HepG2 (cell line): ENCODE data around the gene DNAJC18. TPM values are rescaled to one million over a fixed set of nuclear protein-coding genes. Genes with fewer than 3 reads are reported as not detected.
A peak's percentile ranks its signal among the peaks of the same experiment; 100 is the strongest.

Source experiments
- BCL3 ChIP-seq: sonication (generic); formaldehyde crosslinking; IDR thresholded peaks from 2 replicates; pipeline ENCODE4 v1.5.1; 2020; ENCODE audit warnings: mild to moderate bottlenecking, missing genetic modification reagents, moderate library complexity
- CBX1 ChIP-seq: IDR thresholded peaks from one replicate; pipeline ENCODE4 v1.6.1; 2016; ENCODE audit warnings: antibody characterized with exemption, low read depth
- CEBPB ChIP-seq: IDR thresholded peaks from 2 replicates; pipeline ENCODE4 v1.6.1; 2011; ENCODE audit warnings: low read depth, low read length, improper control_type of control experiment, borderline replicate concordance
- CENPT ChIP-seq: sonication (generic); formaldehyde crosslinking; IDR thresholded peaks from 2 replicates; pipeline ENCODE4 v1.8.0; 2022; ENCODE audit warnings: low read depth, mild to moderate bottlenecking, moderate library complexity, missing genetic modification reagents
- FOXK2 ChIP-seq: fragments of 450-650 bp; IDR thresholded peaks from 2 replicates; pipeline ENCODE4 v1.6.1; 2016
- HOMEZ ChIP-seq: IDR thresholded peaks from 2 replicates; pipeline ENCODE4 v1.6.1; 2016; ENCODE audit warnings: low read depth
- NCOA2 ChIP-seq: sonication (generic); formaldehyde crosslinking; IDR thresholded peaks from 2 replicates; pipeline ENCODE4 v1.8.0; 2022; ENCODE audit warnings: inconsistent platforms
- NFE2L2 ChIP-seq: fragments of 150-350 bp; IDR thresholded peaks from 2 replicates; pipeline ENCODE4 v1.6.1; 2014; ENCODE audit warnings: low read length
- NFYB ChIP-seq: sonication (generic); formaldehyde crosslinking; IDR thresholded peaks from 2 replicates; pipeline ENCODE4 v1.4.0; 2020; ENCODE audit warnings: missing genetic modification reagents
- PCBP1 ChIP-seq: fragments of 200-400 bp; formaldehyde crosslinking; IDR thresholded peaks from 2 replicates; pipeline ENCODE4 v1.6.1; 2017; ENCODE audit warnings: mild to moderate bottlenecking, low read depth, low read length, borderline replicate concordance
- RNF219 ChIP-seq: sonication (generic); formaldehyde crosslinking; IDR thresholded peaks from 2 replicates; pipeline ENCODE4 v1.5.0; 2020; ENCODE audit warnings: mild to moderate bottlenecking, missing genetic modification reagents
- SSRP1 ChIP-seq: IDR thresholded peaks from 2 replicates; pipeline ENCODE4 v1.6.1; 2016; ENCODE audit warnings: control low read depth
- TBL1XR1 ChIP-seq: fragments of 150-350 bp; IDR thresholded peaks from 2 replicates; pipeline ENCODE4 v1.6.1; 2014; ENCODE audit warnings: borderline replicate concordance, low read length; ENCODE audit not compliant: partially characterized antibody
- TCF7 ChIP-seq: sonication (generic); IDR thresholded peaks from 2 replicates; pipeline ENCODE4 v1.6.1; 2016; ENCODE audit warnings: antibody characterized with exemption, low read depth
- ZBTB21 ChIP-seq: sonication (generic); formaldehyde crosslinking; IDR thresholded peaks from 2 replicates; pipeline ENCODE4 v1.4.0; 2020; ENCODE audit warnings: missing genetic modification reagents
- ZBTB4 ChIP-seq: sonication (generic); formaldehyde crosslinking; IDR thresholded peaks from 2 replicates; pipeline ENCODE4 v1.4.0; 2020; ENCODE audit warnings: missing genetic modification reagents, mild to moderate bottlenecking, borderline replicate concordance
- ZFX ChIP-seq: sonication (generic); formaldehyde crosslinking; IDR thresholded peaks from 2 replicates; pipeline ENCODE4 v1.4.0; 2020; ENCODE audit warnings: mild to moderate bottlenecking, low read depth, missing genetic modification reagents, moderate library complexity
- ZNF317 ChIP-seq: sonication (generic); formaldehyde crosslinking; IDR thresholded peaks from 2 replicates; pipeline ENCODE4 v1.5.0; 2020; ENCODE audit warnings: mild to moderate bottlenecking, missing genetic modification reagents
- ZNF446 ChIP-seq: sonication (generic); formaldehyde crosslinking; IDR thresholded peaks from 2 replicates; pipeline ENCODE4 v1.5.0; 2020; ENCODE audit warnings: mild to moderate bottlenecking, missing genetic modification reagents
- ZNF597 ChIP-seq: sonication (generic); formaldehyde crosslinking; IDR thresholded peaks from 2 replicates; pipeline ENCODE4 v1.5.0; 2020; ENCODE audit warnings: missing genetic modification reagents
- ZNF670 ChIP-seq: sonication (generic); formaldehyde crosslinking; IDR thresholded peaks from 2 replicates; pipeline ENCODE4 v1.8.0; 2022; ENCODE audit warnings: mild to moderate bottlenecking, missing genetic modification reagents, borderline replicate concordance
- polyA plus RNA-seq, 8 experiments: library from polyadenylated mRNA; depleted of rRNA in 3 of 8; stranded (reverse) in 7 of 8; unstranded in 1 of 8; fragments of >200 nt; fragmentation: Illumina TruSeq in 4 of 8; extraction: Trizol in 4 of 8; gene quantifications; 2 replicates each; pipeline versions ENCODE4 v1.2.1 to v1.2.3, GENCODE V29; 2011 to 2016; ENCODE audit warnings: low read depth in 4 of 8, missing spikeins in 1 of 8, mixed read lengths in 1 of 8; ENCODE audit not compliant: insufficient read depth in 1 of 8
- total RNA-seq, 5 experiments: library from RNA; depleted of rRNA; stranded (reverse); fragments of >200 nt; fragmentation: Illumina TruSeq; extraction: Trizol; gene quantifications; 2 replicates each; pipeline ENCODE4 v1.2.3, GENCODE V29; 2016; ENCODE audit warnings: low read depth in 1 of 5

The DNAJC18 gene
- total and polyA plus RNA-seq, 2 of the 13 experiments (the other 11 are each of a cell fraction or from before 2014, with no cell fraction given): 6.5 to 6.6 TPM

GRCh38 chr5:139439013-139439903 lies at the start of gene DNAJC18 (continued):
- TF ChIP-seq BCL3 (CRISPR knock-in tag): peak; percentile 92
- TF ChIP-seq NCOA2 (CRISPR knock-in tag): peak; percentile 24; the same call in 1 of the 2 replicates
- TF ChIP-seq HOMEZ (CRISPR knock-in tag): no peak; the same call in 1 of the 2 replicates
- no peak for TF ChIP-seq ZNF446 (CRISPR knock-in tag)
- no peak for TF ChIP-seq TBL1XR1
- no peak for TF ChIP-seq NFE2L2
- TF ChIP-seq CENPT (CRISPR knock-in tag): no peak
- no peak for TF ChIP-seq ZBTB21
- no peak for TF ChIP-seq SSRP1
- 0 out of 2 replicates have a peak, but pooled peaks have one; percentile 27 for TF ChIP-seq PCBP1
- TF ChIP-seq TCF7: no peak
- no peak for TF ChIP-seq ZBTB4 (CRISPR knock-in tag)
- peak; percentile 57; the same call in 1 of the 2 replicates for TF ChIP-seq ZNF317 (CRISPR knock-in tag)
- no peak for TF ChIP-seq ZNF670 (CRISPR knock-in tag)
- TF ChIP-seq ZNF597 (CRISPR knock-in tag): no peak
- no peak for TF ChIP-seq FOXK2
- no peak for TF ChIP-seq CEBPB
- TF ChIP-seq NFYB (CRISPR knock-in tag): no peak
- peak; percentile 78 for TF ChIP-seq ZFX
- TF ChIP-seq RNF219: no peak
- TF ChIP-seq CBX1: no peak
